ENCODE results near the gene CACFD1.

CACFD1 gene

DNA sequence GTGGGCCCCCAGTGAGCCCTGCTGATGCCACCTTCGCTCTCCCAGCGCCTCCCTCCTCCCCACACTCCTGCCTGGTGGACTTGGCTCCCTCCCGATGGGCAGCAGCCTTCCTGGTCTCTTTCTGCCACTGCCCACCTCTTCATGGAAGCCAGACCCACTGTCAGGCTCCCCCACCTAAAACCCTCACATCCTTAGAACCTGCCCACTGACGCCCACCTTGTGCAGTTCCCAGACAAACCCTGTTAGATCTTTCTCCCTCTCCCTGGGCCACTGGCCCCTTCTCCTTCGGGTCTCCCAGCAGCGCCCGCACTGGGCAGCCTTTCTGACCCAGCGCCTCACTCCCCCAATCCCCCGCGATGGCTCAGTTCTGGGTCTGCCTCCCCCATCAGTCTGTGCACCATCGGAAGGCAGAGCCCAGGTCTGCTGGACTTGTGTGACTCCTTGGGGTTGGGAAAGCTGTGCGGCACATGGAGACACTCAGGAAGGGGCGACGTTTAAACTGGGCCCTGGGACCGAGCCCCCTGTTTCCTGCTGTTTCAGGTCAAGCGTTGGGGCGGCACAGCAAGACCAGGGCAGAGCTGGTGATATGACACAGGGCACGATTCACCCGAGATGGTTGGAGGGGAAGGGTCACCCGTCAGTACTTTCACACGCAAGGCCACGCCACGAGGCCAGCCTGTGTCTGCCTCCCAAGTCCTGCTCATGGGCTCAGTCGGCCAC lies 47.6 kb downstream of the CACFD1 start:
- no peak for DNase-seq
- Histone ChIP-seq H3K27me3 (replicated peaks; ENCODE audit: control insufficient read depth, insufficient read depth, low read length, poor library complexity, severe bottlenecking) (no peaks in the 10 kb centered on the region), H3K27ac (ENCODE audit: insufficient read depth, low read length, poor library complexity, severe bottlenecking) (no peak overlapping the region), H3K36me3 (ENCODE audit: control insufficient read depth, insufficient read depth, low read length) (no peaks in the 10 kb centered on the region), H3K4me1 (ENCODE audit: control insufficient read depth, insufficient read depth, low read length, poor library complexity, severe bottlenecking) (peaks cover 11% of the 10 kb centered on the region), H3K4me3 (ENCODE audit: insufficient read depth, low read depth, low read length, poor library complexity, severe bottlenecking) (no peak overlapping the region), H3K9me3 (ENCODE audit: control insufficient read depth, low read length) (no peaks in the 10 kb centered on the region)

DNA sequence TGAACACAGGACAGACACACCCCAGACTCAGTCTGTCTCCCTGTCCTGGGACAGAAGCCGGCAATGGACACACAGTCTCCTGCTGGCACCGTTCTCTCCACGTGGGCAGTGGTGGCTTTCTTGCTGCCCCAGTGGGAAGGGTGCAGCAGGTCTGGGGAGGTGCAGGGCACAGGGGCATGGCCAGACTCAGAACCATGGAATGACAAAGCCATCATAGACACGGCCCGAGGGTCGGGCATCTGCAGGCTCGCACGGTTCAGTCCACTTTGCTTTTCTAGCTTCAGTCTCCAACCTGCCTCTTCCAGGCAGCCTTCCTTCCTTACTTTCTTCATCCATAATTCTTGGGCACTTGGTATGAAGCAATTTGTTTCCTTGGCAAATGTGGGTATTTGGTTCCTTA lies 48.3 kb downstream of the CACFD1 start:
- no peak for DNase-seq
- Histone ChIP-seq H3K27me3 (replicated peaks; ENCODE audit: control insufficient read depth, insufficient read depth, low read length, poor library complexity, severe bottlenecking) (no peaks in the 10 kb centered on the region), H3K9me3 (ENCODE audit: control insufficient read depth, low read length) (no peaks in the 10 kb centered on the region), H3K36me3 (ENCODE audit: control insufficient read depth, insufficient read depth, low read length) (no peaks in the 10 kb centered on the region), H3K4me3 (ENCODE audit: insufficient read depth, low read depth, low read length, poor library complexity, severe bottlenecking) (no peak overlapping the region), H3K27ac (ENCODE audit: insufficient read depth, low read length, poor library complexity, severe bottlenecking) (no peak overlapping the region), H3K4me1 (ENCODE audit: control insufficient read depth, insufficient read depth, low read length, poor library complexity, severe bottlenecking) (peaks cover 11% of the 10 kb centered on the region)

DNA sequence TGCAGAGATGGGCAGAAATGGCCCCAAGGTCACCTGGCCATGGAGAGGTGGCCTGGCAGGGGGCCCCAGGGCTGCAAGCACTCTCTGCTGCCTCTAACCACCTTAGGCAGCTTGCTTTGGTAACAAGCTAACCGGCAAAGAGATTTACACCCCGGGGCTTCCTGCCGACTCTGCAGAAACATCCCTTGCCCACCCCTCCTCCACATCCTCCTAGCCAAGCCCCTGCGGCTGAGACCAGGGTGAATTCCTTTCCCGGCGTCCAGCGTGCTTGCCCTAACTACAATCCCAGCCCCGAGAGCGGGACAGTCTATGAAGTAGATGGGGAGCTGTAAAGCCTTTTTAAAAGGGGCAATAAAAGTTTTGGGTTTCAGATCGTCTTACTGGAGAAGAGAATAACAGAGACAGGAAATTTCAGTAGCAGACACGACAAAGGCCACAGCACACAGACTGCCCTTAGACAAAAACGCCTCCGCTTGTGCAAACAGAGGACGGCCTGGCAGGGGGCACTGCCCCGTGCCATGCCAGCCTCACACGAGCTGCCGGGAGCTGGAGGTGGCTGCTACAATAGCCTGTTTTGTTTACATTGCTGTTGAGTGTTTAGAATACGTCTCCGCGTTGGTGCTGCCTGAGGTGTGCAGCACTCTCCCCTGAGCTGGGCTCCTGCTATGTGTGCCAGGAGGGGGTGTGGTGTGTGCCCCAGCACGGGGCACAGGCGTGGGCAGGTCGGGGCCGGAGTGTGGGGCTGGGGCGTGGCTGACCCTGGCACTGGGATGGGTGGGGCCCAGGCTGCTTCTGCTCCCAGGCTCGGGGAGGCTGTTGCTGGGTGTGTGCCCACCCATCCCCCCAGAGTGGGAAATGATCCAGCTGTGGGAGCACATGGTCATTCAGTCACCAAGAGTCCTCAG lies 49.7 kb downstream of the CACFD1 start:
- H3K27ac ChIP-seq (ENCODE audit: insufficient read depth, low read length, poor library complexity, severe bottlenecking) = peak overlapping the region; percentile 1
- H3K4me1 ChIP-seq (ENCODE audit: control insufficient read depth, insufficient read depth, low read length, poor library complexity, severe bottlenecking) = peaks cover 11% of the 10 kb centered on the region
- DNase-seq = no peak
- H3K27me3 ChIP-seq (replicated peaks; ENCODE audit: control insufficient read depth, insufficient read depth, low read length, poor library complexity, severe bottlenecking) = no peaks in the 10 kb centered on the region
- no peaks in the 10 kb centered on the region for H3K36me3 ChIP-seq (ENCODE audit: control insufficient read depth, insufficient read depth, low read length)
- H3K9me3 ChIP-seq (ENCODE audit: control insufficient read depth, low read length) = no peaks in the 10 kb centered on the region
- H3K4me3 ChIP-seq (ENCODE audit: insufficient read depth, low read depth, low read length, poor library complexity, severe bottlenecking) = peak overlapping the region; percentile 2

GRCh38 chr9:133510926-133511505 lies 51.2 kb downstream of the CACFD1 start:
- Histone ChIP-seq H3K4me1 (ENCODE audit: control insufficient read depth, insufficient read depth, low read length, poor library complexity, severe bottlenecking) (peaks cover 11% of the 10 kb centered on the region), H3K4me3 (ENCODE audit: insufficient read depth, low read depth, low read length, poor library complexity, severe bottlenecking) (no peak overlapping the region), H3K27ac (ENCODE audit: insufficient read depth, low read length, poor library complexity, severe bottlenecking) (no peak overlapping the region), H3K9me3 (ENCODE audit: control insufficient read depth, low read length) (no peaks in the 10 kb centered on the region), H3K27me3 (replicated peaks; ENCODE audit: control insufficient read depth, insufficient read depth, low read length, poor library complexity, severe bottlenecking) (no peaks in the 10 kb centered on the region), H3K36me3 (ENCODE audit: control insufficient read depth, insufficient read depth, low read length) (no peaks in the 10 kb centered on the region)
- no peak for DNase-seq

DNA sequence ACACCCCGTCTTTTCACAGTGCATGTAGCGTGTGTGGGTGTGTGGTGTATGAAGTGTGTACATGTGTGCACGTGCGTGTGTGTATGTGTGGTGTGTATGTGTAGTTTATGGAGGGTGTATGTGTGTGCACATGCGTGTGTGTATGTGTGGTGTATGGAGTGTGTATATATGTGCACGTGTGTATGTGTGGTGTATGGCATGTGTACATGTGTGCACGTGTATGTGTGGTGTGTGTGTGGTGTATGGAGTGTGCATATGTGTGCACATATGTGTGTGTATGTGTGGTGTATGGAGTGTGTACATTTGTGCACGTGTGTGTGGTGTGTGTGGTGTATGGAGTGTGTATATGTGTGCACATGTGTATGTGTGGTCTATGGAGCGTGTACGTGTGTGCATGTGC lies 51.8 kb downstream of the CACFD1 start:
- H3K36me3 ChIP-seq (ENCODE audit: control insufficient read depth, insufficient read depth, low read length) = no peaks in the 10 kb centered on the region
- H3K4me1 ChIP-seq (ENCODE audit: control insufficient read depth, insufficient read depth, low read length, poor library complexity, severe bottlenecking) = peaks cover 11% of the 10 kb centered on the region
- no peaks in the 10 kb centered on the region for H3K27me3 ChIP-seq (replicated peaks; ENCODE audit: control insufficient read depth, insufficient read depth, low read length, poor library complexity, severe bottlenecking)
- DNase-seq = no peak
- H3K9me3 ChIP-seq (ENCODE audit: control insufficient read depth, low read length) = no peaks in the 10 kb centered on the region
- H3K27ac ChIP-seq (ENCODE audit: insufficient read depth, low read length, poor library complexity, severe bottlenecking) = no peak overlapping the region
- H3K4me3 ChIP-seq (ENCODE audit: insufficient read depth, low read depth, low read length, poor library complexity, severe bottlenecking) = no peak overlapping the region

- no peak overlapping the region for H3K4me3 ChIP-seq (ENCODE audit: insufficient read depth, low read depth, low read length, poor library complexity, severe bottlenecking)
- no peak for DNase-seq
- peaks cover 11% of the 10 kb centered on the region for H3K4me1 ChIP-seq (ENCODE audit: control insufficient read depth, insufficient read depth, low read length, poor library complexity, severe bottlenecking)
- no peaks in the 10 kb centered on the region for H3K36me3 ChIP-seq (ENCODE audit: control insufficient read depth, insufficient read depth, low read length)
- H3K27me3 ChIP-seq (replicated peaks; ENCODE audit: control insufficient read depth, insufficient read depth, low read length, poor library complexity, severe bottlenecking) = no peaks in the 10 kb centered on the region
- H3K9me3 ChIP-seq (ENCODE audit: control insufficient read depth, low read length) = no peaks in the 10 kb centered on the region
- no peak overlapping the region for H3K27ac ChIP-seq (ENCODE audit: insufficient read depth, low read length, poor library complexity, severe bottlenecking)
Observed at GRCh38 chr9:133512253-133513213, 52.8 kb downstream of the CACFD1 start.

DNA sequence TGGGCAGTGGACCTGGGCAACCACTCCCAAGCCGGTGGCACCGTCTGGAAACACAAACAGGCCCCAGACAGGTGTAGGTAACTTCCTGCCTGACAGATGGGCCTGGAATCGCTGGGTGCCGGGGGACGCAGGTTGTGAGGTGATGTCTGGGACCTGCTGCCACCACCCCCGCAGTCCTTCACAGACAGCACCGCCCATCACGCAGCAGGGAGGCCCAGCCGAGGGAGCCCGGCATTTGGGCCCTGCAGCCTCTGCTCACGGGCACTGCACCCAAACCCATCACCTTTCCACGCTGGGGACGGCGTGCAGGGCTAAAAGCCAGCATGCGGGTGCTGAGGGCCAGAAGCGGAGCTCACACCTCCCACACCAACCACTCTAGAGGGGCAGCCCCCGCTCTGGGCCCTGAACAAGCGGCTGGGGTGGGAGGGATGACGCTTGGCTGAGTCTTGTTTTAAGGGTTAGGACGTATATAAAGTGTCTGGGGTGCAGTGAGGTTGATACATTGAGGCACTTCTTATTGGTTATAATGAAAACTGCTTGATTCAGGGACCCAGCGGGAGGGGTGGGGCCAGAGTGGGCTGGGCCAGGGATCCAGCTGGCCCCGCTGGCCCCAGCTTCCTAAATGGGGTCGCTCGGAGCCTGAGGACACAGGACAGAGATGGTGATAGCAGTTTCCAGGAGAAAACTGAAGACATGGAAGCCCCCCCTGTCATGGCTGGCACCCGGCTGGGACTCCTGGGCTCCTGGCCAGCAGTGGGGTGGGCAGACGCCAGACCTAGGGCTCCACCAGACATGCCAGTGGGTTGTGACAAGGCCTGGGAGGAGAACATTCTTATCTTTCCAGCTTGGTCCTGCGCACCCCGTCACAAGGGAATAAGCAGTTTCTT lies 53.7 kb downstream of the CACFD1 start:
- no peaks in the 10 kb centered on the region for H3K9me3 ChIP-seq (ENCODE audit: control insufficient read depth, low read length)
- no peaks in the 10 kb centered on the region for H3K27me3 ChIP-seq (replicated peaks; ENCODE audit: control insufficient read depth, insufficient read depth, low read length, poor library complexity, severe bottlenecking)
- no peak for DNase-seq
- H3K36me3 ChIP-seq (ENCODE audit: control insufficient read depth, insufficient read depth, low read length) = no peaks in the 10 kb centered on the region
- H3K4me1 ChIP-seq (ENCODE audit: control insufficient read depth, insufficient read depth, low read length, poor library complexity, severe bottlenecking) = peaks cover 11% of the 10 kb centered on the region
- H3K27ac ChIP-seq (ENCODE audit: insufficient read depth, low read length, poor library complexity, severe bottlenecking) = no peak overlapping the region
- H3K4me3 ChIP-seq (ENCODE audit: insufficient read depth, low read depth, low read length, poor library complexity, severe bottlenecking) = no peak overlapping the region

DNA sequence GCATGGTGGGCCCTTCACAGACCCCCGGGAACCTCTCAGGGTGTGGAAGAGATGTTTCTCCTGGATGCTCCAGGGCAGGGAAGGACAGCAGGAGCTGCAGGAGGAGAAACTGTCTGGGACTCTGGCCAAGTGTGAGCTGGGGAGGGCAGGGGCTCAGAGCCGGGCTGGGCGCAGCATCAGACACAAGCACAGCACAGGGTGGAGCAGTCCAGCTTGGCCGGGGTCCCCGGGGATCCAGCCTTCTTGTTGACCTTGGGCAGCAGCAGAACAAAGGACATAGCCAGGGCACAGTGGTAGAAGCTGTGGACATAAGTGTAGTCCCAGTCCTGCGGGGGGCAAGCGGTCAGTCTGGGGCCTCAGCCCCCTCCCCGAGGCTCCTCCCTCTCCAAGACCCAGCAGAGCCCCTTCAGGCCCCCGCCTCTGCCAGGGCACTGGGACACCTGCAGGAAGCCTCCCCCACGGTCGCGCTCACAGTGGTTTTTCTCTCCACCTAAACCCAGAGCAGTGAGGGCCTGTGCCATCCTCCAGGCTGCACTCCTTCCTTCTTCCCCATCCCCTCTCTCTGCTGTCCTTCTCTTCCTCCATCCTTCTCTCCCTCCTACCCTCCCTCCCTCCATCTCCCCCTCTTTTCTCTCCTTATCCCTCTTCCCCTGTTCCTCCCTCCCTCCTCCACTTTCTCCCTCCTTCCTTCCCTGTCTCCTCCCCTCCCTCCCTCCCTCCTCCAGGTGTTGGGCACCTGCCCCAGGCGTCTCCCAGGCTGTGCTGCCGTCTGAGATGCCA lies 54.9 kb downstream of the CACFD1 start:
- peaks cover 3% of the 10 kb centered on the region for H3K4me1 ChIP-seq (ENCODE audit: control insufficient read depth, insufficient read depth, low read length, poor library complexity, severe bottlenecking)
- no peaks in the 10 kb centered on the region for H3K36me3 ChIP-seq (ENCODE audit: control insufficient read depth, insufficient read depth, low read length)
- H3K27me3 ChIP-seq (replicated peaks; ENCODE audit: control insufficient read depth, insufficient read depth, low read length, poor library complexity, severe bottlenecking) = no peaks in the 10 kb centered on the region
- no peak overlapping the region for H3K4me3 ChIP-seq (ENCODE audit: insufficient read depth, low read depth, low read length, poor library complexity, severe bottlenecking)
- no peak for DNase-seq
- no peak overlapping the region for H3K27ac ChIP-seq (ENCODE audit: insufficient read depth, low read length, poor library complexity, severe bottlenecking)
- no peaks in the 10 kb centered on the region for H3K9me3 ChIP-seq (ENCODE audit: control insufficient read depth, low read length)

Measured in effector memory CD4-positive, alpha-beta T cell (primary cell).